Colon (tissue), 2 donors: ENCODE data around the gene NPAS2.

Source experiments
- FAIRE-seq: peaks from 2 replicates; lab custom pipeline; 2012; peaks lifted over from hg19 to GRCh38; lab: Jason Lieb, UNC
- donor health status: control.
- donor health status: control.

Gene NPAS2

DNA sequence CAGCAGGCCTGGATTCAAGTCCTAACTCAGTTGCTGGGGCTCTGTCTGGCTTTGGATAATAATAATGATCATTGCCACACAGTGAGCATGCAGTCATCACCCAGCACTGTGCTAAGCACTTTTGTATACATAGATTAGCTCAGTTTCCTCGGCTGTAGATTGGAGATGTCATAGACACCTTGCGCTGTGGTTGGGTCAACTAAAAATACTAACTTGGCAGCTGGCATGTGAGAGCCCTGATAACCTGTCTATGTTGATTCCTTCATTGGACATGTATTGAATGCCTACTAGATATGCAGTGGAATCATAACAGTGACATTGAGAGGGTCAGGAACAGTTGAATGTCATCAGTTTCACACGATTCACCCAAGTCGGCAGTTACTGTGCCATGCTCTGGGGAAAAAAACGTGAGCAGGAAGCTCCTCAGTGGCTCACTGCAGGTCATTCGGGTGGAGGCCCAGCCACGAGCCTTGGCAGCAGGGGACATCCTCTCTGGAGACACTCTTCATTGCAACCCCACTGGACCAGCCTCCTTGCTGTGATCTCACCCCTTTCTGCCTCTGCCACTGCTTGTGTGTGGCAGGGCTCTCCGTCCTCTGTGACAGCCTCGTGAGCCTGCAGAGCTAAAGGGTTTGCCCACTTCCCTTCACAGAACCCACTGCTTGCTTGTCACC is 85.3 kb downstream of the NPAS2 start:
- FAIRE-seq: no peak

DNA sequence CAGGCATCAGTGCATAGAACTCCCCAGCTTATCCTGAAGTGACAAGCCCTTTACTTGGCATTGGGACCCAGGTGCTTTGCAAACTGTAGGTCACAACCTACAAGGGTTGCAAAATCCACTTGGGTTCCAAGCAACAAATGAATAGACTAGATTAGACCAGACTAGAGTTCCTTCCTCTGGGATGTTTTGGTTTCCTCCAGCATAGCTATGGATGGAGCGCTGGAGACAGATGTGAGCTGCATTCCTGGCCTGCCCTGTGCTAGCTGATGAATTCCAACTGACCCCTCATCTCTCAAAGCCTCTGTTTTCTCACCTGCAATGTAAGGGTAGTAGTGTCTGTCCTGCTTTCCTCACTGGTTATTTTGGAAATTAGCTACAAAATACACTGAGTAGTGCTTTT is 86.2 kb downstream of the NPAS2 start:
- no peak for FAIRE-seq

DNA sequence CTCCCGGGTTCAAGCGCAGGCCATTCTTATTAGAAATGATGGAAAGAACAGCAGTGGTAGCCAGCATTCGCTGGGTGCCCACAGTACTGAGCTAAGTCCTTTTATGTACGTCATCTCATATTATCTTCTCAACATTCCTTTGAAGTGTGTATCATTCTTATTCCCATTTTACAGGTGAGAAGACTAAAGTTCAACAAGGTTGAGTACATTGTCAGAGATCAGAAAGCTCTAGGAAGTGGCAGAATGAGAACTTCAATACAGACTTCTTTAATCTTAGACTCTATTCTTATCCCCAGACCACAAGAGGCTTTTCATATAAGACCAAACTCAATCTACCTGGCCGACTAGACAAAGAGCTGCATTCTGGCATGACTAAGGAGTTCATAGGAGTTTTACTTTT is 86.7 kb downstream of the NPAS2 start:
- FAIRE-seq: no peak

DNA sequence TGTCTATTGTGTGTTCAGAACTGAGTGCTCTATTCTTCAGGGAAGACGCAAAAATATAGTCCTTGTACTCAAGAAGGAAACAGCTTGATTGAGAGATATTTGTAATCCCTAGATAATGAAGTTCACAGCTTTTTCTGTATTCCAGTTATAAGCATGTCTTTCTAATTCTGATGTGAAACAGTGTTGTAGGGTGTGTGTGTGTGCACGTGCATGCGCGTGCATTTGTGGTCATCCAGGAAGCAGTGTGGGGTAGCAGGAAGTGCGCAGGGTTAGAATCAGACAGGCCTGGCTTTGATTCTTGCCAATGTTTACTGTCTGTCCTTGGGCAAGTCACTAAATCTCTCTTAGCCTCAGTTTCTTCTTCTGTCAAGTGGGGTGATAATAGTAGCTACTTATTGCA is 87.9 kb downstream of the NPAS2 start:
- FAIRE-seq: no peak

DNA sequence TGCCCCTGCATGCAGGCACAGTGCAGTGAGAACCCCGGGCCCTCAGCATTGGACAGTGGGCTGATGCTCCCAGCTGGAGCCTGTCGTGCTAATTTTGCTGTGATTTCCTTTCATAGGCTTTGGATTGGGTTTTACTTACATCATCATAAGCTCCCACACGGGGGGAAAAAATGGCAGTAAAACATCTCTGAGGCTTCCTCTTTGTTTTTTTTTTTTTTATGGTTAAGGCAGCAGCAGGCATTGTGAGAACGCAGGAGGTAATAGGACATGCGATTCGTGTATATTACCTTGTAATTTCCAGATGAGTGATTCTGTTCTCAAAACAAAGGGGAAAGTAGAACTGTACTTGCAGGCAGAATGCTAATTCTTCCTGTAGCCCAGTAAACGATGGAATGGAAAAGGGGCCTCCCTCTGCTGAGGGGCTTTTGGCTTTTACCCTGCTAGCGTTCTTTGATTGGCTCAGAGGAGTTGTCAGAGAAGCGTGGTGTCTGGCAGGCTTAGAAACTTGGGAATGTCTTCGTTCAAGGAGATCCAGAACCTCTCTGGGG is 89.7 kb downstream of the NPAS2 start:
- no peak for FAIRE-seq

DNA sequence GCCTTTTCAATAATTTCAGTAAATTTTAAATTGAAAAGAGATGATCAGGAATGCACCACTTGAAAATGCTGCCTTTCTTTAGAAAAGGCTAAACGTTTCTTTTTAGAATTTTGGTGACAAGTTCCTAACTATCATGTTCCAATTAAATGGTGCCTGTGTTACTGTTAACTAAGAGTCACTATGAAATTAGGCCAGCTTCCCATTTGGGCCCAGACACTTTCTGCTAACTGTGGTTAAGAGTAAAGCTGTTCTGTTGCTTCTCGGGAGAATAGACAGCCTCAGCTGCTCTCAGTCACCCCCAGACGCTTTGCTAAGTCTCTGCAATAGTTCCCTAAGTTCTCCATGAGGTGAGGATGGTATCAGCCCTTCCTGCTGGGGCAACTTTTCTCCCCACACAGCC is 90.2 kb downstream of the NPAS2 start:
- FAIRE-seq: no peak

DNA sequence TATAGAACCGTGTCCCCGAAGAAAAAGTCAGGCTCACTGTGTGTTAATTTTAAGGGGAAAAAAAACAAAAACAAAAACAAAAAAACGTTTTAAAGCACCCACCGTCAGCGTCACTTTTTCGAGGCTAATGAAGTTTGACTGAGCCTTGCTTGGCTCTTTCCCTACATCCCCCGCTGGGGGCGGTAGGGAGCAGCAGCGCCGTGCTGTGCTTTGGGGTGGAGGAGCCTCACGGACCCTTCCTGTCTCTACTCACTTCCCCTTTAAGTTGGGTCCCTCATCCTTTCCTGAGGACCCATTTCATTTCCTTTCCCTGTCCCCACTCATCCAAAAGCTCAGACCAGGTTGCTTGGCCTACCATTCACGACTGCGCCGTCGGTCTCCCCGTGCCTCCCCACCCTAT is 99.4 kb downstream of the NPAS2 start:
- no peak for FAIRE-seq

DNA sequence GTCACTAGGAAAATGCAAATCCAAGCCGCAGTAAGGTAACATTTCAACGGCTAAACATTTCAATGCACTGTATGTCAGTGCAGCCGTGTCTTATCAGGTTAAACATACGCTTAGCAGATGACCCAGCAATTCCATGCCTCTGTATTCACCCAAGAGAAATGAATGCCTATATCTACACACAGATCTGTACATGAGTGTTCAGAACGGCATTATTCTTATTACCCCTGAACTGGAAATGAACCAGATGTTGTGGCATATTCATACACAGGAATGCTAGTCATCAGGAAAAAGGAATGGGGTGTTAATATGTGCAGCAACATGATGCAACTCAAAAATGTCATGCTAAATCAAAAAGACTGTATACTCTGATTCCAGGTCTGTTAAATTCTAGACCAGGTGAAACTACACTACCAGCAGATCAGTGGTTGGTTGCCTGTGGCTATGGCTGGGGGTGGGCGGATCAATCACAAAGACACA is 101.8 kb downstream of the NPAS2 start:
- FAIRE-seq: no peak

DNA sequence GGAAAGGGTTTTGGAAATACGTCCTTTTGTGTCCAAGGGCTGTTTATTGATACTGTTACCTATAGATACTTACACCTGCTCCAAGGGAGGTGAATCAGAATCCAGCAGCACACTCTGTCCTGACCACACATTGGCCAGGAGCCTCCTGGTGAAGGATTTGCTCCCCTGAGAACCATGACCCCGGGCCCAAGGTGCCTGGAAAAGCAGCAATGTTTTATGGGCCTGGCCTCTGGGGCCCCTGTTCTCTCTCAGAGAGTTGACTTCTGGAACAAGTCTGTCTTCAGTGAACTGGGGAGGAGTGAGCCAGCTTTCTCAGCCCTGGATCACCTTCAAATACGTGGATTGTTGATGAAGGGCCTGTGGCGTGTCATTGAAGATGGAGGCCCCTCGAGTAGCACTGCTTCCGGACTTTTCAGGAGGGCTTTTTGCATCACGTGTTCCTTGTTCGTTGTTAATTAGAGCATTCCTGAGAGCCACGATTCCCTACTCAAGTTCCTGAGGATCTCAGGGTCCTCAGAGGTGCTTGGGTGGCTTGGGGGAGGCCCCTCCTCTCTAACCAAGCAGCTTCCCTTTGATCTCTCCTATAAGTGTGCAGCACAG is 103.6 kb downstream of the NPAS2 start:
- no peak for FAIRE-seq

DNA sequence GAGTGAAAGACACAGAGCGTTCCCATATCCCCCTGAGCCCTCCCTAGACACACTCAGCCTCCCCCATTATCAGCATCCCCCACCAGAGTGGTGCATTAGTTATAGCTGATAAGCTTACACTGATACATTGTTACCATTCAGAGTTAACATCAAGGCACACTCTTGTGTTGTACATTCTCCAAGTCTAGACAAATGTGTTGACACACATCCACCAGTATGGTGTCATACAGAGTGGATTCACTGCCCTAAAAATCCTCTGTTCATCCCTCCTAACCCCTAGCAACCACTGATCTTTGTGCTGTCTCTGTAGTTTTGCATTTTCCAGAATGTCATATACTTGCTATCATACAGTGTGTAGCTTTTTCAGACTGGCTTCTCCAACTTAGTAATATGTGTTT is 104.2 kb downstream of the NPAS2 start:
- FAIRE-seq: no peak

DNA sequence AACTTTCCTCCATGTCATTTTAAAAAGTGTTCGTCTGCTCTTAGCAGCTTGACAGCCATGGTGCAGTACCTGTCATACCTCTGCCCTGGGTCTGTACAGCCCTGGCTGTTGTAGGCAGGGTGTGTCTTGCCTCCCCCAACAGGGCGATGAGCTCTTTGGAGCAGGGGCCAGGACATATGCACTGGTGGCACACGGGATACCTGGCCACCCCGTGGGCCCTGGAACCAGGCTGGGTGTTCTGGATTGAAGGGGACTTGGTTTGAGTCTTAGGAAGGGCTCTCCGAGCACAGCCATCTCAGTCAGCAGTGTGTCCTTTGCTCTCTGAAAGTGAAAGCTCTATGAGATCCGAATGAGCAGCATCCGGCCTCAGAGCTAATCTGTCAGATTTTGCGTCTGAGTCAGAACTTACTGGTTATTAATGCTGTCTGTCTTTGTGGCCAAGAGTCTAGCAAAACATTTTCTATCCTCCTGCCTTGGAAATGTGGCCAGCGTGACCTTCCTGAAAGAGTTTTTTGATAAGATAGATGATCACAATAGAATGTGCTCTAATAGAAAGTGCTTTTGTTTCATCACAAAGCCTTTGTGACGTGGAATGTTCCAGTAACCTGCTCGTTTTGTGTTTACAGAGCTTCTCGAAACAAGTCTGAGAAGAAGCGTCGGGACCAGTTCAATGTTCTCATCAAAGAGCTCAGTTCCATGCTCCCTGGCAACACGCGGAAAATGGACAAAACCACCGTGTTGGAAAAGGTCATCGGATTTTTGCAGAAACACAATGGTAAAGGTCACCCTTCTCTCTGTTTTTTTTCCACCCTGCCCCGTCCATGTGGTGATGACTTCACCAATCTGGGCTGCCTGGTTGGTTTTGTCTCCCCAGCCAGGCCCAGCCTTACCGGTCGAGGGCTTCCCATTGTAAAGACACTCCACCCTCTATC is 104.8 kb downstream of the NPAS2 start:
- no peak for FAIRE-seq

DNA sequence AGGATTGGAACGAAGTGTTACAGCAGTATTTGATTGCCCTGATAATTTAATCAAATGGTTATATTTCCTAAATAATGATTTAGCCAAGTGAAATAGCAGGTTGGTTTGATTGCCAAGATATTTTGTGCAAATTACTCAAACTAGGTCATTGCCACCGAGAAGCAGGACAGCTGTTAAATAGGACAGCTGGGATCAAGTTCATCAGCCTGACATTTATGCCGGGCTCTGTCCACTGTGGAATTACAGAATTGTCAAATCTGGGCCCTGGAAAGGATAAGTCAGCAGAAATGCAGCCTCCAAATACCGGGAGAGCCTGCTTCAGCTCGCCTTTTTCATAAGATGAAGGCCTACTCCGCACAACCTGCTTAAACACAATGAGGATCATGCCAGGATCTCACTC is 108.3 kb downstream of the NPAS2 start:
- no peak for FAIRE-seq

DNA sequence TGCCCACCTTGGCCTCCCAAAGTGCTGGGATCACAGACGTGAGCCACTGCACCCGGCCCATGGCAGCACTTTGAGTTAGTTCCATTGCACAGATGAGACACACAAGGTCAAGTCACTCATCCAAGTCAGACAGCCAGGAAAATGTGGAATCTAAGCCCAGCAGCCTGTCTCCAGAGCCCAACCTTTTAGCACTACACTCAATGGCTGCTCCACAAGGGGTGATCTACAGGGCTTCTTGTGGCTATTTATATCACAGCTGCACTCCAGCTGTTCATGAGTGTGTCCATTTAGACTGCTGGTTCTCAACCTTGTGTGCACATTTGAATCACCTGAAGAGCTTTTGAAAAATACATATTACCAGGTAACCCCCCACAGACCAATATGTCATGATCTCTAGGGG is 109.2 kb downstream of the NPAS2 start:
- no peak for FAIRE-seq

DNA sequence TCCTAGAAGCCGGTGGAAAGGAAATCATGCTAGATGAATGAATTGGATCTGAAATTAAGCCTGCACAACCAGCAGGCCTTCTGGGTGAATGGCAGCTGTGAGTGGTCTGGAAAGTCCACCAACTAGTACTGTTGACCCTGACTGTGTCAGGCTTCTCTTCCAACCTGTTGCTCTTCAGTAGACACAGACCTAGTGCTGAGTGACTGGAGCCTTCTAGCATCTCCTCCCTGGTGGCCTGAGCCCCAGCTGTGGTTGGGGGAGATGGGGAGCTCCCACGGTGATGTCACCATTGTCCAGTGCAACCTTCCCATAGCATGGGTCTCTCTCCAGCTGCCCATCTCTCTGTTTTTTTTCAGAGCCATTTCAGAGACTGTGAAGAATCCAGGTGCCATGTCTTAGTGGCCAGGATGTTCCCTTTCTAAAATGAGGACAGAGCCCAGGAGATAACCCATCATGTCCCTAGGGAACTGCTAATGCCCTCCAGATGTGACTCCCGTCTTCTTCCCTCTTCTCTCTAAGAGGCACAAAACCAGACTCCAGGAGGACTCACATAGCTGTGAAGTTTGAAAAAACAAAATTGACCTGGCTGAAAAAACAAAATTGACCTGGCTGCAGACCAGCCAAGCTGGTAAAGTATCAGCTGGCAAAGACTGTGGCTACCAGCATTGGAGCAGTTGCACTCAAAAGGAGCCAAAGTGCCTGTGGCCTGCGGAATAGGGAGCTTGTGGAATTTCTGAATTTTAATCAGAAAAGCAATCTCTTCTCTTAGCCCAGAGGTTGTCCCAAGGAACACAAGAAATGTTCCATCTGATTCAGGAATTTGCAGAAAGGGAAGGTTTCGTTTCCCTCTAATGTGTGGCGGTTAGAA is 114.8 kb downstream of the NPAS2 start:
- FAIRE-seq: no peak

DNA sequence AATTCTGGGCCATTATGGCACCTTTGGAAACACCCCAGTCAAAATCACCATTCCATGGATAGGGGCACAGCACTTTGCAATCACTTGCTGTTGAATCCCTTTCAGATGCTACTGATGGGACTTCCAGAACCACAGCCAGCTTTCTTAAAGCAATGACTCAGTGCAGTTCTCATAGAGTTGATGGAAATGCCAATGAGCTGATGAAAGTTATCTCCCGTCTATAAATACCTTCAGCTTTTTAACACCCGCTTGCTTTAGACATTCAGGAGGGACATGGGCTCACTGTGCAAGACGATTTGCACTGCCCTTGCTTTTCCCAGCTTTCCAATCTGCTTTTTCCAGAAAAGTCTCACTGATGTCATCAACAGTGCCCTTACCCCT is 115.4 kb downstream of the NPAS2 start:
- no peak for FAIRE-seq

DNA sequence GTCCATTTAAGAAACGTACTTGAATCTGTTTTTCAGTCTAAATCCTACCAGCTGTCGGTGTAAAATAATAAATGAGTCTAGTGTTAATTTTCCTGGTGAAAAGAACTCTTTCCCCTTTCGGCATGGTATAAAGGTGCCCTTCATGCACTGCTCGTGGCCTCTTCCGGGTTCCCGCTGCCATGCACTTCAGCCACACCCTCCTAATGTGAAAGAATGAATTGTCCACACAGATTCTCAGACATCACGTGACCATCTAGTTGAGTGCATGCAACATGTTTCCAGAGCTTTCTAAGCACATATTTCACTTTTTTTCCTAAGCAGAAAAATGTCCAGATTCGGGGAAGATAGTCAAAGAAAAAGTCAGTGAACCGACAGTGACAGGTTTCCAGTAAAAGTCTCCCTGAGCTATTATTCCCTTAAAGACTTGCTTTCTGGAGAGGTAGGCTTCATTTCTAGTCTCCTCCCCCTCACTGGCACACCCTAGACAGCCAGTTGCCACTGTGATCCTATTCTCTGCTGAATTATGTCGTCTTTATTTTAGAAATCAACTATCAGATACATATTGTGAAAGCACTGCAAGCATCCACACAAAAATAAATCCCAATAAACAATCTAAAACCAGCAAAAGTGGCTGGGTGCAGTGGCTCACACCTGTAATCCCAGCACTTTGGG is 116.3 kb downstream of the NPAS2 start:
- no peak for FAIRE-seq

DNA sequence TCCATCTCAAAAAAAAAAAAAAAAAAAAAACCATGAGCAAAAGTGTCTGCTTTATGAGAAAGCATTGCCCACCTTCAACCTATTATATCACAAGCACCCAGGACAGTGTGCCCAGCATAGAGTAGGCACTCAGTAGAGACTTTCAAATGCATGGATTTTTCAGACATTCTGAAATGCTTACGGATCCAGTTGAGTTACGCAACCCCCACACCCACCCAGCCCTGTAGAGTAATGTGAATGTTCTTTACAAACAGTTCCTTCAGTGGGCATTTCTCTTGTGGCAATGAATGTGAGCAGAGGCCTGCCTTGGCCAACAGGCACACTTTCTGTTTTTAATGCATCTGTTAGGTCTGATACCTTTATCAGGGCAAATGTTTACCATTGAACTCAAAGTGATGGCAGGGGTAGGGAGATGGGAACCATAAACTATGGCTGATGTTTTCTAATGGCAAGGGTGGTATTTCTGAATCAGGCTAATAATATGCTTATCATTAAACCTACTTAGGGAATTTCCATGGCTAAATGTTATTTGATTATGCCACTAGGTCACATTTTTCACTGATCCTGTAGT is 117.1 kb downstream of the NPAS2 start:
- FAIRE-seq: no peak

DNA sequence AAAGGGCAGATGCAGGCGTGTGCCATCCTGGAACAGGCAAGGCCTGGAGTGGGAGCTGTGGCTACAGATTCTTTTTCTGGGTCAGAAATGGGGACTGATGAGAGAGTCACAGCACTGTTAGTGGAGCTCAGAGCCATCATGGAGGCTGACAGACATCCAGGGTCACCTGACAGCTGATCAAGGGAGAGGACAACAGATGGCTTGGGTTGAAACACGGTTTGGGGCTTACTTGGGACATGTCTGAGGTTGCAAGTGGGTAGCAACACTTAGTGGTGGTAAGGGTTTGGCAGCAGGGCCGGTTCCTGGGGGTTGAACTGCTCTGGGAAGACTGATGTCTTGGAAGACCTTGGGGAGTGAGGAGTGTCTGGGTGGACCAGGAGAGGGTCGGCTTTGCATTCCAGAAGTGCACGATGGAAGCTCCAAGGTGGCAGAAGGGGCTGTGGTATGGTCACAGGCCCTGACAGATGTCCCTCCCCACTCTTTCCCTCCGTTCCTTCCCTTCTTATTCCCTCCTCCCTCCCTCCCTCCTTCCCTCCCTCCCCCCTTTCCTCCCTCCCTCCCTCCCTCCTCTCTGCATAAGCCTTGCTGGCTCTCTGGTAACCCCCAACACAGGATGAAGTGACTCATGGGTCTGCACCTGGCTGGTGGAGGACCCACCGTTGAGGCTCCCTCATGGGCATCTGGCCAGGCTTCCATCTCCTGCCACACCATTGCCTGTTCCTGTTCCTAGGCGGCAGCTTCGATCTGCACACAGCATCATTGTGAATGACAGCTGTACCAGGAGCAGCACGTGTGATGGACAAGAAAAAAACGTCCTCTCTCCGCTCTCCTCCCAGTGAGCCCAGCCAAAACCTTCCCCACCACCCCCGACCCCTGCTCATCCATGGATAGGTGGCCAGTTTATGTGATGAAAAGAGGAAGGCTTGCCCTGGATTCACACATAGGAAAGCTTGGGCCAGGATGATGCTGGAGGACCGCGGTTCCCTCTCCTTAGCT is 118.4 kb downstream of the NPAS2 start:
- FAIRE-seq: no peak

DNA sequence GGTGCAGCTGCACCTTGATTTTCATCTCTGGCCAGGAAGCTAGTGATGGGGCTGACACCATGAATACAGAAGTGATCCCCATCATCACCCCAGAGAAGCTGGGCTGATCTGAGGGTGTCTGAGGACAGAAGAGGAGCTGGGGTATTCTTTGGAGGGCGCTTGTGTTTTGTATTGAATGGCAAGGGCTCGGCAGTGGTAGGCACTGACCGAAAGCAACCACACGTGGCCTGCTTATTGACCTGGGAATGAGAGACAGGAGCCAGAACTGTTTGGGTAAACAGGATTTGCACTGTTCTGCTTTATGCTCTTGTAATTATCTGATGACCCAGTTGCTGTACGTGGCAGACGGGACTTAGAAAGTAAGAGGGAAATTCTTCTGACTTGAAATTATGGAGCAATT is 119.5 kb downstream of the NPAS2 start:
- no peak for FAIRE-seq

DNA sequence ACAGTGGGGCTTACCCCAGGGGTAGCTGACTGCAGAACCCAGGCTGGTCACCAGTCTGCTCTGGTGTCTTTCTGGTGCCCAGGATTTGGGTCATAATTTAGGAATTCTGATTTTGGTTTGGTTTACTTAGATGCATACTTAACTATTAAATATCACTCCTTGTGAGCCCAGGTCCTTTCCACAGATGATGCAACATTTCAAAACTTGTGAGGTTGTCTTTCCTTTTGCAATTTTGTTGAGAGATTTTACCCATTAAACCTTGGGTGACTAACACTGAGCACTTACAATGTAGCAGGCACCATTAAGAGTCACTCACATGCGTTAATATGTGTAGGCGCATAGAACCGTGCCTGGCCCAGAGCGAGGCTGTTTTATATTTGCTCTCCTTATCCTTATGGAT is 120.3 kb downstream of the NPAS2 start:
- no peak for FAIRE-seq
